ENCODE results near the gene APH1A. TPM values are rescaled to one million over a fixed set of nuclear protein-coding genes. Genes with fewer than 3 reads are reported as not detected.
A peak's percentile ranks its signal among the peaks of the same experiment; 100 is the strongest.
"Not testable (repeated sequence)": the region's sequence is repeated elsewhere in the genome, so short reads cannot be mapped to it uniquely, and the experiment has no call there.

Gene APH1A
- total RNA-seq, 1 experiment from 2014 or later = 109 TPM

- peak overlapping the region; percentile 90 for H3K4me2 ChIP-seq (ENCODE audit: low read length)
- DNase-seq (ENCODE audit: low read depth, low spot score) = no peak
- peak overlapping the region; percentile 94 for H3K9ac ChIP-seq (ENCODE audit: low read length)
- no peaks in the 10 kb centered on the region for H3K9me2 ChIP-seq (ENCODE audit: insufficient read depth)
- CTCF ChIA-PET = no interaction called here
- RAD21 ChIA-PET (ENCODE audit: low non-redundant PET in 1 of 2, low total read pairs in 2 of 2, uncharacterized antibody in 2 of 2, unreplicated experiment in 2 of 2) = no interaction called here
- TF ChIP-seq ZNF274 (IDR thresholded peaks at IDR 0.05; ENCODE audit: low read depth, low read length) = no peak
- TF ChIP-seq POLR2A (IDR thresholded peaks at IDR 0.05; ENCODE audit: borderline replicate concordance, extremely low read depth, insufficient read depth, insufficient read length) = no peak
- no peak for TF ChIP-seq FOSL1 (IDR thresholded peaks at IDR 0.05; ENCODE audit: low read depth)
- no peak for TF ChIP-seq ATF3 (IDR thresholded peaks at IDR 0.05)
- no peak for TF ChIP-seq MAX (IDR thresholded peaks at IDR 0.05)
- TF ChIP-seq EZH2phosphoT487 (IDR thresholded peaks at IDR 0.05; ENCODE audit: borderline replicate concordance) = no peak
- TF ChIP-seq ZFX (IDR thresholded peaks at IDR 0.05) = no peak
- no peak for TF ChIP-seq RAD21 (IDR thresholded peaks at IDR 0.05; ENCODE audit: low read depth)
- no peak for TF ChIP-seq SRF (IDR thresholded peaks at IDR 0.05; ENCODE audit: low read depth)
- no peak for TF ChIP-seq ELF1 (IDR thresholded peaks at IDR 0.05; ENCODE audit: borderline replicate concordance, low read depth)
- H3K4me1 ChIP-seq (ENCODE audit: control insufficient read depth in 1 of 2, insufficient read depth in 2 of 2, low read length in 2 of 2) = peaks cover 11 to 21% of the 10 kb centered on the region in 2 experiments; a peak in 3 of 4 replicates
- peak overlapping the region; percentile 94 to 99 for H3K4me3 ChIP-seq (replicated peaks in 1 of 2; ENCODE audit: low read depth in 1 of 2, low read length in 2 of 2)
- H3K79me2 ChIP-seq (ENCODE audit: insufficient read depth, low read length) = peaks cover 62% of the 10 kb centered on the region
- H4K20me1 ChIP-seq (ENCODE audit: insufficient read depth) = no peaks in the 10 kb centered on the region
- no peaks in the 10 kb centered on the region for H3K27me3 ChIP-seq (ENCODE audit: insufficient read depth, low read length)
- intact Hi-C loops (cut with micrococcal nuclease) = no loop called here
- H3K27ac ChIP-seq (ENCODE audit: low read depth, low read length) = peak overlapping the region; percentile 92
- ATAC-seq = no peak
- no TSS peak for BruUV-seq (replicated peaks)
- no peaks in the 10 kb centered on the region for H3K9me3 ChIP-seq (ENCODE audit: control insufficient read depth in 1 of 2, insufficient read depth in 1 of 2, low read depth in 1 of 2, low read length in 2 of 2)
- H2AFZ ChIP-seq (ENCODE audit: low read depth, low read length, poor library complexity, severe bottlenecking) = no peak overlapping the region
- POLR2A ChIA-PET = no interaction called here
- peaks cover 13 to 14% of the 10 kb centered on the region in 2 experiments; a peak in 3 of 4 replicates for H3K36me3 ChIP-seq (ENCODE audit: control insufficient read depth in 1 of 2, insufficient read depth in 2 of 2, low read length in 2 of 2)
These were observed 34.6 kb downstream of the APH1A start for GRCh38 chr1:150234309-150234565.

GRCh38 chr1:150233359-150234308 lies 35.2 kb downstream of the APH1A start:
- TF ChIP-seq YY1 (IDR thresholded peaks at IDR 0.05; ENCODE audit: extremely low read depth, insufficient replicate concordance, low read depth, low read length) (no peak), SRF (IDR thresholded peaks at IDR 0.05; ENCODE audit: low read depth) (peak; percentile 14; the same call in 1 of the 2 replicates), MAX (IDR thresholded peaks at IDR 0.05) (no peak), ZFX (IDR thresholded peaks at IDR 0.05) (no peak), POLR2A (IDR thresholded peaks at IDR 0.05; ENCODE audit: borderline replicate concordance, extremely low read depth, insufficient read depth, insufficient read length) (no peak), SIN3A (IDR thresholded peaks at IDR 0.05; ENCODE audit: low read depth) (no peak; the same call in 1 of the 2 replicates)
- H3K36me3 ChIP-seq (ENCODE audit: control insufficient read depth in 1 of 2, insufficient read depth in 2 of 2, low read length in 2 of 2) = peaks cover 13 to 20% of the 10 kb centered on the region in 2 experiments; a peak in 3 of 4 replicates
- ChIA-PET CTCF (no interaction called here), RAD21 (ENCODE audit: low non-redundant PET in 1 of 2, low total read pairs in 2 of 2, uncharacterized antibody in 2 of 2, unreplicated experiment in 2 of 2) (no interaction called here), POLR2A (no interaction called here)
- H3K9me3 ChIP-seq (ENCODE audit: control insufficient read depth in 1 of 2, insufficient read depth in 1 of 2, low read depth in 1 of 2, low read length in 2 of 2) = no peaks in the 10 kb centered on the region
- BruUV-seq (replicated peaks) = no TSS peak
- ATAC-seq (no peak), DNase-seq (ENCODE audit: low read depth, low spot score) (no peak)
- H3K4me3 ChIP-seq (replicated peaks in 1 of 2; ENCODE audit: low read depth in 1 of 2, low read length in 2 of 2) = peak overlapping the region; percentile 94 to 99
- no peaks in the 10 kb centered on the region for H3K27me3 ChIP-seq (ENCODE audit: insufficient read depth, low read length)
- H3K79me2 ChIP-seq (ENCODE audit: insufficient read depth, low read length) = peaks cover 66% of the 10 kb centered on the region
- H3K9ac ChIP-seq (ENCODE audit: low read length) = peak overlapping the region; percentile 94
- H3K27ac ChIP-seq (ENCODE audit: low read depth, low read length) = peak overlapping the region; percentile 92
- no peaks in the 10 kb centered on the region for H3K9me2 ChIP-seq (ENCODE audit: insufficient read depth)
- peak overlapping the region; percentile 90 for H3K4me2 ChIP-seq (ENCODE audit: low read length)
- no peaks in the 10 kb centered on the region for H4K20me1 ChIP-seq (ENCODE audit: insufficient read depth)
- peaks cover 11 to 21% of the 10 kb centered on the region in 2 experiments; a peak in 3 of 4 replicates for H3K4me1 ChIP-seq (ENCODE audit: control insufficient read depth in 1 of 2, insufficient read depth in 2 of 2, low read length in 2 of 2)
- H2AFZ ChIP-seq (ENCODE audit: low read depth, low read length, poor library complexity, severe bottlenecking) = no peak overlapping the region
- intact Hi-C loops (cut with micrococcal nuclease) = no loop called here

- H3K9me3 ChIP-seq (ENCODE audit: control insufficient read depth in 1 of 2, insufficient read depth in 1 of 2, low read depth in 1 of 2, low read length in 2 of 2); H2AFZ ChIP-seq (ENCODE audit: low read depth, low read length, poor library complexity, severe bottlenecking); H3K9me2 ChIP-seq (ENCODE audit: insufficient read depth); POLR2A ChIA-PET; H3K27me3 ChIP-seq (ENCODE audit: insufficient read depth, low read length); CTCF ChIA-PET; DNase-seq (ENCODE audit: low read depth, low spot score); RAD21 ChIA-PET (ENCODE audit: low non-redundant PET in 1 of 2, low total read pairs in 2 of 2, uncharacterized antibody in 2 of 2, unreplicated experiment in 2 of 2); BruUV-seq (replicated peaks); ATAC-seq; H3K27ac ChIP-seq (ENCODE audit: low read depth, low read length); H3K4me3 ChIP-seq (replicated peaks in 1 of 2; ENCODE audit: low read depth in 1 of 2, low read length in 2 of 2); H3K9ac ChIP-seq (ENCODE audit: low read length); H4K20me1 ChIP-seq (ENCODE audit: insufficient read depth); intact Hi-C loops (cut with micrococcal nuclease); H3K4me2 ChIP-seq (ENCODE audit: low read length): not testable (repeated sequence)
- peaks cover 11 to 21% of the 10 kb centered on the region in 2 experiments; a peak in 3 of 4 replicates for H3K4me1 ChIP-seq (ENCODE audit: control insufficient read depth in 1 of 2, insufficient read depth in 2 of 2, low read length in 2 of 2)
- peaks cover 67% of the 10 kb centered on the region for H3K79me2 ChIP-seq (ENCODE audit: insufficient read depth, low read length)
- peaks cover 13 to 20% of the 10 kb centered on the region in 2 experiments; a peak in 3 of 4 replicates for H3K36me3 ChIP-seq (ENCODE audit: control insufficient read depth in 1 of 2, insufficient read depth in 2 of 2, low read length in 2 of 2)
These were observed 35.9 kb downstream of the APH1A start for GRCh38 chr1:150232921-150233320.
